SK-N-SH (cell line): ENCODE measurements around the gene IL1F10. TPM values are rescaled to one million over a fixed set of nuclear protein-coding genes. Genes with fewer than 3 reads are reported as not detected.

ENCODE experiments used
- CTCF ChIA-PET: fragments of 300-600, 350-600 bp; formaldehyde crosslinking; extraction: SDS; loops from one replicate; lab custom pipeline; 2021; lab: Yijun Ruan, JAX
- POLR2A ChIA-PET: fragments of 350-600 bp; sonication (Branson Sonifier 250); formaldehyde crosslinking; extraction: SDS; loops from one replicate; lab custom pipeline; 2020; ENCODE audit warnings: antibody characterized with exemption, inconsistent platforms; lab: Yijun Ruan, JAX
- DNase-seq: peaks from one replicate; pipeline ENCODE4 v3.0.0; 2012
- H2AFZ ChIP-seq: fragments of 200-600 bp; sonication (generic); 2 replicates; pipeline ENCODE4 v1.8.1; 2016; ENCODE audit warnings: antibody characterized with exemption, mild to moderate bottlenecking, low read depth
- H3F3A ChIP-seq: fragments of 200-600 bp; sonication (generic); replicated peaks from 2 replicates; pipeline ENCODE3; 2016; ENCODE audit warnings: antibody characterized with exemption, mild to moderate bottlenecking; ENCODE audit not compliant: insufficient read depth
- H3K27ac ChIP-seq, 2 experiments: fragments of 200-500 bp in 1 of 2; fragments of 200-600 bp in 1 of 2; sonication (Bioruptor generic) in 1 of 2; sonication (generic), shearing (Covaris generic) in 1 of 2; 2 replicates each; pipeline versions ENCODE4 v1.5.1 to v1.6.1; 2014 to 2016; ENCODE audit warnings: low read depth in 2 of 2, inconsistent platforms in 1 of 2, low read length in 1 of 2, mild to moderate bottlenecking in 1 of 2, mixed read lengths in 1 of 2
- H3K27me3 ChIP-seq: fragments of 200-600 bp; sonication (generic), shearing (Covaris generic); 2 replicates; pipeline ENCODE4 v1.6.1; 2016; ENCODE audit warnings: mixed run types; ENCODE audit not compliant: insufficient read depth
- H3K36me3 ChIP-seq, 2 experiments: fragments of 200-500 bp in 1 of 2; fragments of 200-600 bp in 1 of 2; sonication (Bioruptor generic) in 1 of 2; sonication (generic) in 1 of 2; replicated peaks in 1 of 2; 2 replicates each; pipeline versions ENCODE3 to v1.5.1; 2014 to 2016; ENCODE audit warnings: low read length in 1 of 2, mild to moderate bottlenecking in 1 of 2; ENCODE audit not compliant: insufficient read depth in 2 of 2, control insufficient read depth in 1 of 2
- H3K4me1 ChIP-seq, 2 experiments: fragments of 200-500 bp in 1 of 2; fragments of 200-600 bp in 1 of 2; sonication (Bioruptor generic) in 1 of 2; sonication (generic), shearing (Covaris generic) in 1 of 2; 2 replicates each; pipeline versions ENCODE4 v1.5.1 to v1.6.1; 2014 to 2016; ENCODE audit warnings: low read depth in 1 of 2, low read length in 1 of 2, mixed run types in 1 of 2; ENCODE audit not compliant: insufficient read depth in 2 of 2, control insufficient read depth in 1 of 2
- H3K4me2 ChIP-seq: fragments of 200-600 bp; sonication (generic), shearing (Covaris generic); 2 replicates; pipeline ENCODE4 v1.6.1; 2017; ENCODE audit warnings: mixed run types
- H3K4me3 ChIP-seq, 2 experiments: fragments of 200-500 bp in 1 of 2; fragments of 200-600 bp in 1 of 2; sonication (Bioruptor generic) in 1 of 2; sonication (generic), shearing (Covaris generic) in 1 of 2; 2 replicates each; pipeline versions ENCODE4 v1.5.1 to v1.8.1; 2014 to 2016; ENCODE audit warnings: low read depth in 2 of 2, inconsistent platforms in 1 of 2, low read length in 1 of 2, mild to moderate bottlenecking in 1 of 2, mixed read lengths in 1 of 2, moderate library complexity in 1 of 2
- H3K79me2 ChIP-seq: fragments of 200-600 bp; sonication (generic); 2 replicates; pipeline ENCODE4 v1.8.1; 2017; ENCODE audit warnings: mild to moderate bottlenecking; ENCODE audit not compliant: insufficient read depth
- H3K9ac ChIP-seq: fragments of 200-600 bp; sonication (generic); 2 replicates; pipeline ENCODE4 v1.6.1; 2017; ENCODE audit warnings: mixed run types
- H3K9me2 ChIP-seq: fragments of 200-600 bp; sonication (generic); 2 replicates; pipeline ENCODE4 v1.6.1; 2017; ENCODE audit warnings: mixed run types
- H3K9me3 ChIP-seq: fragments of 200-600 bp; sonication (generic); 2 replicates; pipeline ENCODE4 v1.6.1; 2017; ENCODE audit warnings: mixed run types, mild to moderate bottlenecking, moderate library complexity
- H4K20me1 ChIP-seq: fragments of 200-600 bp; sonication (generic); 2 replicates; pipeline ENCODE4 v1.6.1; 2017; ENCODE audit warnings: mild to moderate bottlenecking, mixed run types; ENCODE audit not compliant: insufficient read depth
- EZH2phosphoT487 ChIP-seq: fragments of 200-600 bp; sonication (generic); IDR thresholded peaks from 2 replicates; pipeline ENCODE4 v1.6.1; 2017; ENCODE audit warnings: low read depth, mixed run types, mild to moderate bottlenecking, antibody characterized with exemption, moderate library complexity, borderline replicate concordance
- FOXM1 ChIP-seq: IDR thresholded peaks from 2 replicates; pipeline ENCODE4 v1.4.0; 2012; ENCODE audit warnings: low read depth, mild to moderate bottlenecking
- NRF1 ChIP-seq: IDR thresholded peaks from 2 replicates; pipeline ENCODE4 v1.6.1; 2012; ENCODE audit warnings: low read depth, mild to moderate bottlenecking, low read length
- RAD21 ChIP-seq: IDR thresholded peaks from 2 replicates; pipeline ENCODE4 v1.6.1; 2012; ENCODE audit warnings: mild to moderate bottlenecking, low read length
- SIN3A ChIP-seq: IDR thresholded peaks from 2 replicates; pipeline ENCODE4 v1.6.1; 2012; ENCODE audit warnings: low read depth, mild to moderate bottlenecking, low read length, moderate library complexity, borderline replicate concordance
- TCF12 ChIP-seq: IDR thresholded peaks from 2 replicates; pipeline ENCODE4 v1.4.0; 2012
- WGBS: methylation state at CpG from one replicate; pipeline ENCODE4 v1.1.6; 2017; ENCODE audit warnings: low lambda C conversion rate; 5-methylcytosine and 5-hydroxymethylcytosine counted together
- polyA plus RNA-seq, 3 experiments: library from polyadenylated mRNA; depleted of rRNA; stranded (reverse); fragments of >200 nt; gene quantifications; 2 replicates each; pipeline ENCODE4 v1.2.3, GENCODE V29; 2012
- TF ChIP-seq, protein P1 (sequence below): IDR thresholded peaks from 2 replicates; pipeline ENCODE4 v1.4.0; 2012; ENCODE audit warnings: low read depth, borderline replicate concordance
- TF ChIP-seq, protein P2 (sequence below): fragments of 200-600 bp; sonication (generic); IDR thresholded peaks from 2 replicates; pipeline ENCODE4 v1.6.1; 2017; ENCODE audit warnings: antibody characterized with exemption, mild to moderate bottlenecking, moderate library complexity

The IL1F10 gene
- polyA plus RNA-seq, 1 of the 3 experiments (the other 2 are of a cell fraction) = not detected

DNA sequence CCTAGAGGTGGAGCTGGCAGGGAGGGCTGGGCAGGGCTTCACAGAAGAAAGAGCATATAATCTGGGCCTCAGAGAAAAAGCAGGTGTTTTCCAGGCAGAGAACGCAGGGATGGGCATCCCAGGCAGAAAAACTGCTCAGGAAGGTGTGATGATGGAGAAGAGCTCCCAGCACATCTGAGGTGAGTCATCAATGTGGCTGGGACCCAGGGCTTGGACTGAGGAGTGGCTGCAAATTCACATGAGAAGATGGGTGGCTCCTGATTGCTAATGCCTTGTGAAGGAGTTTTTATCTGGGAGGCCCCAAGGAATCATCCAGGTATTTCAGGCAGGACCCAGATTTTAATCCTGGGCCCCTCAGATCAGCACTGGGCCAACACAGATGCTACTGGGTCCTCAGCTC lies 10.2 kb downstream of the IL1F10 start (continued):
- no peak for TF ChIP-seq NRF1
- TF ChIP-seq, protein P1, sequence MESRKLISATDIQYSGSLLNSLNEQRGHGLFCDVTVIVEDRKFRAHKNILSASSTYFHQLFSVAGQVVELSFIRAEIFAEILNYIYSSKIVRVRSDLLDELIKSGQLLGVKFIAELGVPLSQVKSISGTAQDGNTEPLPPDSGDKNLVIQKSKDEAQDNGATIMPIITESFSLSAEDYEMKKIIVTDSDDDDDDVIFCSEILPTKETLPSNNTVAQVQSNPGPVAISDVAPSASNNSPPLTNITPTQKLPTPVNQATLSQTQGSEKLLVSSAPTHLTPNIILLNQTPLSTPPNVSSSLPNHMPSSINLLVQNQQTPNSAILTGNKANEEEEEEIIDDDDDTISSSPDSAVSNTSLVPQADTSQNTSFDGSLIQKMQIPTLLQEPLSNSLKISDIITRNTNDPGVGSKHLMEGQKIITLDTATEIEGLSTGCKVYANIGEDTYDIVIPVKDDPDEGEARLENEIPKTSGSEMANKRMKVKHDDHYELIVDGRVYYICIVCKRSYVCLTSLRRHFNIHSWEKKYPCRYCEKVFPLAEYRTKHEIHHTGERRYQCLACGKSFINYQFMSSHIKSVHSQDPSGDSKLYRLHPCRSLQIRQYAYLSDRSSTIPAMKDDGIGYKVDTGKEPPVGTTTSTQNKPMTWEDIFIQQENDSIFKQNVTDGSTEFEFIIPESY = no peak
- no peak for TF ChIP-seq EZH2phosphoT487
- no peak for TF ChIP-seq RAD21
- TF ChIP-seq TCF12 = no peak
- no peak for TF ChIP-seq SIN3A

DNA sequence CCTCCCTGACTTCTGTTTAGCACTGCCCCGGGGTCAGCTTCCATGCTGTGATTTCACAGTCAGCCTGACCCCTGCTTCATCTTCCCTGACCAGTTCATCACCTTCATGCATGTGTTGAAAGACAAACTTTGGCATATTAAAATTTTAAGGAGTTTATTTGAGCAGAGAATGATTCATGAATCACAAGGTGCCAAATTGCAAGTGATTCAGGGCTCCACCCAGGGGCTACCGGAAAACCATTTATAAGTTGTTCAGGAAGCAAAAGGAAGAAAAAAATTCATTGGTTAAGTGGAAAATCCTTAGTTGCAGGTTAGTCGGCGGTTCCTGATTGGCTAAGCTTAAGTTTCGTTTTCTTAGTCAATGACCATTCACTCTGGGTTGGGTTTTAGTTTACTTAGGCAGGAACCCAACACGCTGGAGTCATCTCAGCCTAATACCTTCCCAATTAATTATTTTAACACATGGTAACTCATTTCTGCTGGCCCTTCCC lies 10.6 kb downstream of the IL1F10 start:
- H3K4me3 ChIP-seq = no peak overlapping the region
- H3K79me2 ChIP-seq = no peaks in the 10 kb centered on the region
- H2AFZ ChIP-seq = no peak overlapping the region
- H3K9me2 ChIP-seq = no peaks in the 10 kb centered on the region
- no peaks in the 10 kb centered on the region for H3K9me3 ChIP-seq
- 18% methylated on average over 6 of the region's 6 CpGs for WGBS
- no peak for DNase-seq
- no peaks in the 10 kb centered on the region for H3F3A ChIP-seq
- no peaks in the 10 kb centered on the region for H3K4me1 ChIP-seq
- H3K36me3 ChIP-seq = no peaks in the 10 kb centered on the region
- no peak overlapping the region for H3K27ac ChIP-seq
- no peaks in the 10 kb centered on the region; the same call in 1 of the 2 replicates for H3K27me3 ChIP-seq
- H3K9ac ChIP-seq = no peak overlapping the region
- CTCF ChIA-PET = interaction anchor here (0.7 to 2.5 kb wide), 5 partner anchors 11 to 1032 kb away, joined by 3 to 9 read pairs (median 3); no protein-coding TSS in a partner anchor
- H4K20me1 ChIP-seq = no peaks in the 10 kb centered on the region
- no peak overlapping the region for H3K4me2 ChIP-seq
- TF ChIP-seq, protein P2, sequence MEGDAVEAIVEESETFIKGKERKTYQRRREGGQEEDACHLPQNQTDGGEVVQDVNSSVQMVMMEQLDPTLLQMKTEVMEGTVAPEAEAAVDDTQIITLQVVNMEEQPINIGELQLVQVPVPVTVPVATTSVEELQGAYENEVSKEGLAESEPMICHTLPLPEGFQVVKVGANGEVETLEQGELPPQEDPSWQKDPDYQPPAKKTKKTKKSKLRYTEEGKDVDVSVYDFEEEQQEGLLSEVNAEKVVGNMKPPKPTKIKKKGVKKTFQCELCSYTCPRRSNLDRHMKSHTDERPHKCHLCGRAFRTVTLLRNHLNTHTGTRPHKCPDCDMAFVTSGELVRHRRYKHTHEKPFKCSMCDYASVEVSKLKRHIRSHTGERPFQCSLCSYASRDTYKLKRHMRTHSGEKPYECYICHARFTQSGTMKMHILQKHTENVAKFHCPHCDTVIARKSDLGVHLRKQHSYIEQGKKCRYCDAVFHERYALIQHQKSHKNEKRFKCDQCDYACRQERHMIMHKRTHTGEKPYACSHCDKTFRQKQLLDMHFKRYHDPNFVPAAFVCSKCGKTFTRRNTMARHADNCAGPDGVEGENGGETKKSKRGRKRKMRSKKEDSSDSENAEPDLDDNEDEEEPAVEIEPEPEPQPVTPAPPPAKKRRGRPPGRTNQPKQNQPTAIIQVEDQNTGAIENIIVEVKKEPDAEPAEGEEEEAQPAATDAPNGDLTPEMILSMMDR = no peak
- TF ChIP-seq, all 33 proteins: peak for 0
- POLR2A ChIA-PET = no interaction called here

DNA sequence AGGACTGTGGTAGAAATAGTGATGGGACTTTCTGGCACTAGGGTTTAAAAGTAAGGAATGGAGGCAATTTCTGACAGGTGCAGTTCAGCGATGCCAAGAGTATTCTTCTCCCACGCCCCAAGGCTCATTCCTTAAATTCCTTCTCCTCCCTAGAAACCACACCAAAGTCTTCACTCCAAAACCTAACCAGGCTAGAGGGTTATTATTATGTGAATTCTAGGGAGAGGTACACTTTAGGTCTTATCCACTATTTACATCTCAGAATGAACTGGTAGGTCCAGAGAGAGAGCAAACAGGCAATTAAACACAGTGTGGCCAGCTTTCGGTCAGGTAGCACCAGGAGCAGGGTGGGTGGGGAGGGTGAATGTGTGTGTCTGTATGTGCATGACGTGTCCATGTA lies 11.4 kb downstream of the IL1F10 start:
- H3K27ac ChIP-seq = no peak overlapping the region
- no peak for DNase-seq
- no peak overlapping the region for H3K9ac ChIP-seq
- no peaks in the 10 kb centered on the region for H3K9me2 ChIP-seq
- H3K9me3 ChIP-seq = no peaks in the 10 kb centered on the region
- H4K20me1 ChIP-seq = no peaks in the 10 kb centered on the region
- ChIA-PET POLR2A (no interaction called here), CTCF (interaction anchor here (0.7 to 2.5 kb wide), 5 partner anchors 10 to 120 kb away, joined by 4 to 9 read pairs (median 6); no protein-coding TSS in a partner anchor)
- no peaks in the 10 kb centered on the region for H3K36me3 ChIP-seq
- H2AFZ ChIP-seq = no peak overlapping the region
- H3K4me1 ChIP-seq = no peaks in the 10 kb centered on the region
- no peak overlapping the region for H3K4me3 ChIP-seq
- H3K4me2 ChIP-seq = no peak overlapping the region
- H3K79me2 ChIP-seq = no peaks in the 10 kb centered on the region
- H3K27me3 ChIP-seq = no peaks in the 10 kb centered on the region; the same call in 1 of the 2 replicates
- no peaks in the 10 kb centered on the region for H3F3A ChIP-seq
- 15% methylated on average over 4 of the region's 4 CpGs for WGBS
- TF ChIP-seq FOXM1 (no peak), SIN3A (no peak)
- TF ChIP-seq, all 33 proteins: peak for 0
